Measurements from ENCODE around the gene IL1RL2. TPM values are rescaled to one million over a fixed set of nuclear protein-coding genes. Genes with fewer than 3 reads are reported as not detected.

IL1RL2 gene
- total RNA-seq, 1 experiment from 2014 or later, result not detected

- no peak for DNase-seq (ENCODE audit: low spot score)
- Mint-ChIP-seq H3K27ac (no peak overlapping the region), H3K9me3 (peaks cover 22% of the 10 kb centered on the region), H3K27me3 (ENCODE audit: low read depth) (no peaks in the 10 kb centered on the region), H3K36me3 (peaks cover 4% of the 10 kb centered on the region), H3K4me1 (no peaks in the 10 kb centered on the region), H3K4me3 (no peak overlapping the region)
- CTCF ChIA-PET, result interaction anchor here (0.9 to 1.0 kb wide), 2 partner anchors 28 to 194 kb away, joined by 3 read pairs; partner anchors contain the start of gene SLC9A4
- POLR2A ChIA-PET, result no interaction called here
- TF ChIP-seq PREB (CRISPR knock-in tag; IDR thresholded peaks at IDR 0.05; ENCODE audit: borderline replicate concordance), result no peak
- no peak for TF ChIP-seq AR (CRISPR knock-in tag; IDR thresholded peaks at IDR 0.05)
- TF ChIP-seq ZNF512 (CRISPR knock-in tag; IDR thresholded peaks at IDR 0.05; ENCODE audit: borderline replicate concordance), result no peak
- TF ChIP-seq NR3C1 (CRISPR knock-in tag; conservative IDR thresholded peaks at IDR 0.05; ENCODE audit: low read depth), result no peak
- TF ChIP-seq ETV6 (CRISPR knock-in tag; IDR thresholded peaks at IDR 0.05), result no peak
- TF ChIP-seq KAT7 (CRISPR knock-in tag; IDR thresholded peaks at IDR 0.05; ENCODE audit: borderline replicate concordance), result no peak
- no peak for TF ChIP-seq ZMAT4 (CRISPR knock-in tag; IDR thresholded peaks at IDR 0.05)
- no peak for ATAC-seq
Observed at GRCh38 chr2:102279391-102279735, 92.5 kb downstream of the IL1RL2 start.

GRCh38 chr2:102282678-102283091, 95.9 kb downstream of the IL1RL2 start:
- ChIA-PET POLR2A (no interaction called here), CTCF (interaction anchor here (1.1 to 1.7 kb wide), 2 partner anchors 19 to 31 kb away, joined by 3 to 4 read pairs; no protein-coding TSS in a partner anchor)
- Mint-ChIP-seq H3K4me3 (no peak overlapping the region), H3K9me3 (no peaks in the 10 kb centered on the region), H3K27ac (no peak overlapping the region), H3K36me3 (no peaks in the 10 kb centered on the region), H3K4me1 (no peaks in the 10 kb centered on the region), H3K27me3 (ENCODE audit: low read depth) (no peaks in the 10 kb centered on the region)
- DNase-seq (ENCODE audit: low spot score), result no peak
- no peak for TF ChIP-seq ZMAT4 (CRISPR knock-in tag; IDR thresholded peaks at IDR 0.05)
- TF ChIP-seq ESRRA (CRISPR knock-in tag; IDR thresholded peaks at IDR 0.05; ENCODE audit: borderline replicate concordance), result no peak
- TF ChIP-seq NFE2L1 (CRISPR knock-in tag; IDR thresholded peaks at IDR 0.05), result no peak
- ATAC-seq, result no peak

GRCh38 chr2:102283996-102284395, 97.2 kb downstream of the IL1RL2 start:
- no peaks in the 10 kb centered on the region for H3K27me3 Mint-ChIP-seq (ENCODE audit: low read depth)
- H3K4me3 Mint-ChIP-seq, result no peak overlapping the region
- no peaks in the 10 kb centered on the region for H3K9me3 Mint-ChIP-seq
- CTCF ChIA-PET, result no interaction called here
- POLR2A ChIA-PET, result no interaction called here
- no peak overlapping the region for H3K27ac Mint-ChIP-seq
- no peaks in the 10 kb centered on the region for H3K4me1 Mint-ChIP-seq
- H3K36me3 Mint-ChIP-seq, result no peaks in the 10 kb centered on the region
- DNase-seq (ENCODE audit: low spot score), result no peak
- no peak for ATAC-seq
- no peak for TF ChIP-seq ATF1 (CRISPR knock-in tag; IDR thresholded peaks at IDR 0.05)
- TF ChIP-seq SMAD3 (CRISPR knock-in tag; IDR thresholded peaks at IDR 0.05; ENCODE audit: borderline replicate concordance), result no peak
- no peak for TF ChIP-seq ZNF423 (CRISPR knock-in tag; IDR thresholded peaks at IDR 0.05)
- TF ChIP-seq ZNF425 (CRISPR knock-in tag; conservative IDR thresholded peaks at IDR 0.05), result no peak
